WTC11 (cell line): ENCODE measurements around the gene TPCN2.

Experiments used
- NFE2L1 ChIP-seq: sonication (generic); formaldehyde crosslinking; IDR thresholded peaks from 2 replicates; pipeline ENCODE4 v1.8.1; 2023; ENCODE audit warnings: missing genetic modification reagents
- NFYB ChIP-seq: sonication (generic); formaldehyde crosslinking; conservative IDR thresholded peaks from 2 replicates; pipeline ENCODE4 v1.8.0; 2022; ENCODE audit warnings: low read depth, missing genetic modification reagents
- ZNF232 ChIP-seq: sonication (generic); formaldehyde crosslinking; IDR thresholded peaks from 2 replicates; pipeline ENCODE4 v1.8.0; 2022; ENCODE audit warnings: mild to moderate bottlenecking, missing genetic modification reagents
- TF ChIP-seq, protein P1 (sequence below): sonication (generic); formaldehyde crosslinking; IDR thresholded peaks from 2 replicates; pipeline ENCODE4 v1.8.1; 2022; ENCODE audit warnings: low read depth, mild to moderate bottlenecking, moderate library complexity, missing genetic modification reagents, borderline replicate concordance
- TF ChIP-seq, protein P2 (sequence below): fragments of 200-600 bp; IDR thresholded peaks from 2 replicates; pipeline ENCODE4 v1.8.0; 2022; ENCODE audit warnings: antibody characterized with exemption
- TF ChIP-seq, protein P3 (sequence below): sonication (generic); formaldehyde crosslinking; IDR thresholded peaks from 2 replicates; pipeline ENCODE4 v1.8.1; 2023; ENCODE audit warnings: mild to moderate bottlenecking, missing genetic modification reagents
- TF ChIP-seq, protein P4 (sequence below): sonication (generic); formaldehyde crosslinking; IDR thresholded peaks from 2 replicates; pipeline ENCODE4 v1.8.1; 2023; ENCODE audit warnings: mild to moderate bottlenecking, missing genetic modification reagents, moderate library complexity
- TF ChIP-seq, protein P5 (sequence below): sonication (generic); formaldehyde crosslinking; conservative IDR thresholded peaks from 2 replicates; pipeline ENCODE4 v1.8.1; 2022; ENCODE audit warnings: mild to moderate bottlenecking, missing genetic modification reagents

DNA sequence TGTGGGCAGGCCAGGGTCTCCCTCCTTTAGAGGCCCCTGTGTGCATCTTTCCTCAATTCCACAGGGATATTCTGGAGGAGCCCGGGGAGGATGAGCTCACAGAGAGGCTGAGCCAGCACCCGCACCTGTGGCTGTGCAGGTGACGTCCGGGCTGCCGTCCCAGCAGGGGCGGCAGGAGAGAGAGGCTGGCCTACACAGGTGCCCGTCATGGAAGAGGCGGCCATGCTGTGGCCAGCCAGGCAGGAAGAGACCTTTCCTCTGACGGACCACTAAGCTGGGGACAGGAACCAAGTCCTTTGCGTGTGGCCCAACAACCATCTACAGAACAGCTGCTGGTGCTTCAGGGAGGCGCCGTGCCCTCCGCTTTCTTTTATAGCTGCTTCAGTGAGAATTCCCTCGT is 39.1 kb downstream of the TPCN2 start:
- TF ChIP-seq, protein P1, sequence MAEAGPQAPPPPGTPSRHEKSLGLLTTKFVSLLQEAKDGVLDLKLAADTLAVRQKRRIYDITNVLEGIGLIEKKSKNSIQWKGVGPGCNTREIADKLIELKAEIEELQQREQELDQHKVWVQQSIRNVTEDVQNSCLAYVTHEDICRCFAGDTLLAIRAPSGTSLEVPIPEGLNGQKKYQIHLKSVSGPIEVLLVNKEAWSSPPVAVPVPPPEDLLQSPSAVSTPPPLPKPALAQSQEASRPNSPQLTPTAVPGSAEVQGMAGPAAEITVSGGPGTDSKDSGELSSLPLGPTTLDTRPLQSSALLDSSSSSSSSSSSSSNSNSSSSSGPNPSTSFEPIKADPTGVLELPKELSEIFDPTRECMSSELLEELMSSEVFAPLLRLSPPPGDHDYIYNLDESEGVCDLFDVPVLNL: no peak
- TF ChIP-seq, protein P2, sequence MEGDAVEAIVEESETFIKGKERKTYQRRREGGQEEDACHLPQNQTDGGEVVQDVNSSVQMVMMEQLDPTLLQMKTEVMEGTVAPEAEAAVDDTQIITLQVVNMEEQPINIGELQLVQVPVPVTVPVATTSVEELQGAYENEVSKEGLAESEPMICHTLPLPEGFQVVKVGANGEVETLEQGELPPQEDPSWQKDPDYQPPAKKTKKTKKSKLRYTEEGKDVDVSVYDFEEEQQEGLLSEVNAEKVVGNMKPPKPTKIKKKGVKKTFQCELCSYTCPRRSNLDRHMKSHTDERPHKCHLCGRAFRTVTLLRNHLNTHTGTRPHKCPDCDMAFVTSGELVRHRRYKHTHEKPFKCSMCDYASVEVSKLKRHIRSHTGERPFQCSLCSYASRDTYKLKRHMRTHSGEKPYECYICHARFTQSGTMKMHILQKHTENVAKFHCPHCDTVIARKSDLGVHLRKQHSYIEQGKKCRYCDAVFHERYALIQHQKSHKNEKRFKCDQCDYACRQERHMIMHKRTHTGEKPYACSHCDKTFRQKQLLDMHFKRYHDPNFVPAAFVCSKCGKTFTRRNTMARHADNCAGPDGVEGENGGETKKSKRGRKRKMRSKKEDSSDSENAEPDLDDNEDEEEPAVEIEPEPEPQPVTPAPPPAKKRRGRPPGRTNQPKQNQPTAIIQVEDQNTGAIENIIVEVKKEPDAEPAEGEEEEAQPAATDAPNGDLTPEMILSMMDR: no peak
- no peak for TF ChIP-seq NFYB
- TF ChIP-seq, protein P3, sequence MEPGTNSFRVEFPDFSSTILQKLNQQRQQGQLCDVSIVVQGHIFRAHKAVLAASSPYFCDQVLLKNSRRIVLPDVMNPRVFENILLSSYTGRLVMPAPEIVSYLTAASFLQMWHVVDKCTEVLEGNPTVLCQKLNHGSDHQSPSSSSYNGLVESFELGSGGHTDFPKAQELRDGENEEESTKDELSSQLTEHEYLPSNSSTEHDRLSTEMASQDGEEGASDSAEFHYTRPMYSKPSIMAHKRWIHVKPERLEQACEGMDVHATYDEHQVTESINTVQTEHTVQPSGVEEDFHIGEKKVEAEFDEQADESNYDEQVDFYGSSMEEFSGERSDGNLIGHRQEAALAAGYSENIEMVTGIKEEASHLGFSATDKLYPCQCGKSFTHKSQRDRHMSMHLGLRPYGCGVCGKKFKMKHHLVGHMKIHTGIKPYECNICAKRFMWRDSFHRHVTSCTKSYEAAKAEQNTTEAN: no peak
- TF ChIP-seq, protein P4, sequence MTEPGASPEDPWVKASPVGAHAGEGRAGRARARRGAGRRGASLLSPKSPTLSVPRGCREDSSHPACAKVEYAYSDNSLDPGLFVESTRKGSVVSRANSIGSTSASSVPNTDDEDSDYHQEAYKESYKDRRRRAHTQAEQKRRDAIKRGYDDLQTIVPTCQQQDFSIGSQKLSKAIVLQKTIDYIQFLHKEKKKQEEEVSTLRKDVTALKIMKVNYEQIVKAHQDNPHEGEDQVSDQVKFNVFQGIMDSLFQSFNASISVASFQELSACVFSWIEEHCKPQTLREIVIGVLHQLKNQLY (CRISPR knock-in tag): no peak
- TF ChIP-seq, protein P5, sequence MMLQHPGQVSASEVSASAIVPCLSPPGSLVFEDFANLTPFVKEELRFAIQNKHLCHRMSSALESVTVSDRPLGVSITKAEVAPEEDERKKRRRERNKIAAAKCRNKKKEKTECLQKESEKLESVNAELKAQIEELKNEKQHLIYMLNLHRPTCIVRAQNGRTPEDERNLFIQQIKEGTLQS: no peak
- no peak for TF ChIP-seq ZNF232 (CRISPR knock-in tag)
- TF ChIP-seq NFE2L1 (CRISPR knock-in tag): no peak
